Activated CD4-positive, alpha-beta T cell treated with anti-CD3 and anti-CD28 coated beads, Interleukin-2, amount 10 ng/mL, durations not matched to agents 7 days and 5 days (primary cell): ENCODE measurements around the gene BIK. TPM values are rescaled to one million over a fixed set of nuclear protein-coding genes. Genes with fewer than 3 reads are reported as not detected.
"Not testable (repeated sequence)": the region's sequence is repeated elsewhere in the genome, so short reads cannot be mapped to it uniquely, and the experiment has no call there.

ENCODE experiments used
- CTCF ChIA-PET: fragments of 350-600 bp; sonication (Branson Sonifier 250); formaldehyde crosslinking; loops from one replicate; lab custom pipeline; 2021; ENCODE audit warnings: antibody characterized with exemption; lab: Charles Lee
- POLR2A ChIA-PET: fragments of 350-600 bp; sonication (Branson Sonifier 250); formaldehyde crosslinking; loops from one replicate; lab custom pipeline; 2021; ENCODE audit warnings: antibody characterized with exemption; lab: Charles Lee
- DNase-seq: peaks from one replicate; pipeline ENCODE4 v3.0.0-alpha.2; 2020
- H3K27ac Mint-ChIP-seq: one replicate; pipeline ENCODE4 v1.8.0; 2021; ENCODE audit warnings: mild to moderate bottlenecking, moderate library complexity, mixed read lengths
- H3K27me3 Mint-ChIP-seq: one replicate; pipeline ENCODE4 v1.8.0; 2021; ENCODE audit warnings: mixed read lengths
- H3K36me3 Mint-ChIP-seq: one replicate; pipeline ENCODE4 v1.8.0; 2021; ENCODE audit warnings: low read depth, mixed read lengths
- H3K4me1 Mint-ChIP-seq: one replicate; pipeline ENCODE4 v1.8.0; 2021; ENCODE audit warnings: mixed read lengths
- H3K4me3 Mint-ChIP-seq: one replicate; pipeline ENCODE4 v1.8.0; 2021; ENCODE audit warnings: mild to moderate bottlenecking, moderate library complexity, mixed read lengths
- H3K9me3 Mint-ChIP-seq: one replicate; pipeline ENCODE4 v1.8.0; 2021; ENCODE audit warnings: mixed read lengths
- total RNA-seq, 2 experiments: library from RNA; stranded (reverse); gene quantifications; one replicate each; pipeline ENCODE4 v1.2.3, GENCODE V29; 2021

BIK gene
- total RNA-seq, 2 experiments from 2014 or later, result 1.4 to 1.9 TPM

- Mint-ChIP-seq H3K4me3 (no peak overlapping the region), H3K9me3 (no peaks in the 10 kb centered on the region), H3K27me3 (no peaks in the 10 kb centered on the region), H3K27ac (no peak overlapping the region), H3K36me3 (peaks cover 7% of the 10 kb centered on the region), H3K4me1 (peaks cover 6% of the 10 kb centered on the region)
- no peak for DNase-seq
- ChIA-PET POLR2A (no interaction called here), CTCF (interaction anchor here (0.7 to 1.0 kb wide), 2 partner anchors 76 to 224 kb away, joined by 3 to 4 read pairs; no protein-coding TSS in a partner anchor)
These were observed 19.2 kb downstream of the BIK start for GRCh38 chr22:43129426-43130425.

- DNase-seq, result no peak
- Mint-ChIP-seq H3K27ac (no peak overlapping the region), H3K4me1 (peaks cover 6% of the 10 kb centered on the region), H3K4me3 (no peak overlapping the region), H3K36me3 (peaks cover 7% of the 10 kb centered on the region), H3K27me3 (no peaks in the 10 kb centered on the region), H3K9me3 (no peaks in the 10 kb centered on the region)
- ChIA-PET CTCF (no interaction called here), POLR2A (no interaction called here)
These were observed 21.4 kb downstream of the BIK start for GRCh38 chr22:43131773-43132501.

- Mint-ChIP-seq H3K27ac (no peak overlapping the region), H3K4me3 (no peak overlapping the region), H3K36me3 (peaks cover 7% of the 10 kb centered on the region), H3K9me3 (no peaks in the 10 kb centered on the region), H3K27me3 (no peaks in the 10 kb centered on the region), H3K4me1 (peaks cover 3% of the 10 kb centered on the region)
- ChIA-PET POLR2A (no interaction called here), CTCF (interaction anchor here (0.8 to 1.1 kb wide), 2 partner anchors 11 to 12 kb away, joined by 3 to 4 read pairs; no protein-coding TSS in a partner anchor)
- no peak for DNase-seq
These were observed 22.9 kb downstream of the BIK start for GRCh38 chr22:43133401-43133800.

GRCh38 chr22:43134553-43134952 lies 24.0 kb downstream of the BIK start:
- H3K9me3 Mint-ChIP-seq, result no peaks in the 10 kb centered on the region
- POLR2A ChIA-PET, result no interaction called here

GRCh38 chr22:43135565-43135964 lies 25.0 kb downstream of the BIK start:
- Mint-ChIP-seq H3K27ac (no peak overlapping the region), H3K9me3 (no peaks in the 10 kb centered on the region), H3K4me3 (no peak overlapping the region), H3K4me1 (peaks cover 4% of the 10 kb centered on the region), H3K36me3 (peaks cover 14% of the 10 kb centered on the region), H3K27me3 (no peaks in the 10 kb centered on the region)
- no peak for DNase-seq
- ChIA-PET CTCF (interaction anchor here (1.4 to 1.7 kb wide), 2 partner anchors 14 to 52 kb away, joined by 3 to 4 read pairs; no protein-coding TSS in a partner anchor), POLR2A (no interaction called here)

More at GRCh38 chr22:43134553-43134952, 24.0 kb downstream of the BIK start:
- CTCF ChIA-PET, result interaction anchor here (1.7 kb wide), 1 partner anchor 53 kb away, joined by 4 read pairs; no protein-coding TSS in a partner anchor
- no peaks in the 10 kb centered on the region for H3K4me1 Mint-ChIP-seq
- no peaks in the 10 kb centered on the region for H3K27me3 Mint-ChIP-seq
- DNase-seq, result no peak
- H3K36me3 Mint-ChIP-seq, result peaks cover 7% of the 10 kb centered on the region
- H3K4me3 Mint-ChIP-seq, result no peak overlapping the region
- H3K27ac Mint-ChIP-seq, result no peak overlapping the region

- Mint-ChIP-seq H3K27ac (no peak overlapping the region), H3K4me1 (peaks cover 10% of the 10 kb centered on the region), H3K36me3 (peaks cover 15% of the 10 kb centered on the region), H3K4me3 (no peak overlapping the region), H3K9me3 (no peaks in the 10 kb centered on the region), H3K27me3 (no peaks in the 10 kb centered on the region)
- CTCF ChIA-PET, result interaction anchor here (0.6 to 1.4 kb wide), 4 partner anchors 13 to 1338 kb away, joined by 3 read pairs; no protein-coding TSS in a partner anchor
- POLR2A ChIA-PET, result no interaction called here
- peak; percentile 27 for DNase-seq
These were observed 25.7 kb downstream of the BIK start for GRCh38 chr22:43136255-43136654.

GRCh38 chr22:43136801-43137200 lies 26.3 kb downstream of the BIK start:
- H3K9me3 Mint-ChIP-seq, result no peaks in the 10 kb centered on the region
- DNase-seq, result no peak
- POLR2A ChIA-PET, result no interaction called here
- H3K4me1 Mint-ChIP-seq, result peaks cover 15% of the 10 kb centered on the region
- H3K27me3 Mint-ChIP-seq, result no peaks in the 10 kb centered on the region
- H3K27ac Mint-ChIP-seq, result no peak overlapping the region
- peaks cover 14% of the 10 kb centered on the region for H3K36me3 Mint-ChIP-seq
- H3K4me3 Mint-ChIP-seq, result no peak overlapping the region
- CTCF ChIA-PET, result interaction anchor here (0.6 to 1.4 kb wide), 5 partner anchors 10 to 1339 kb away, joined by 3 read pairs; no protein-coding TSS in a partner anchor

- Mint-ChIP-seq H3K4me3 (peak within 1 kb of the TSS; percentile 85), H3K9me3 (no peaks in the 10 kb centered on the region), H3K27ac (peak within 1 kb of the TSS; percentile 94), H3K27me3 (no peaks in the 10 kb centered on the region), H3K36me3 (peaks cover 10% of the 10 kb centered on the region), H3K4me1 (peaks cover 46% of the 10 kb centered on the region)
- POLR2A ChIA-PET, result no interaction called here
- peak; percentile 84 for DNase-seq
- CTCF ChIA-PET, result interaction anchor here (0.6 kb wide), 1 partner anchor 292 kb away, joined by 4 read pairs; no protein-coding TSS in a partner anchor
These were observed 32.5 kb downstream of the BIK start, which contains the start of gene MCAT for GRCh38 chr22:43142880-43143562. Gene MCAT (minus strand): TSS chr22:43143398. CDS start chr22:43143348, 50 bp downstream.

- ChIA-PET CTCF (no interaction called here), POLR2A (no interaction called here)
- H3K27ac Mint-ChIP-seq, result no peak overlapping the region
- no peaks in the 10 kb centered on the region for H3K27me3 Mint-ChIP-seq
- peaks cover 54% of the 10 kb centered on the region for H3K4me1 Mint-ChIP-seq
- H3K9me3 Mint-ChIP-seq, result no peaks in the 10 kb centered on the region
- peaks cover 9% of the 10 kb centered on the region for H3K36me3 Mint-ChIP-seq
- no peak for DNase-seq
- H3K4me3 Mint-ChIP-seq, result no peak overlapping the region
These were observed 34.4 kb downstream of the BIK start for GRCh38 chr22:43144949-43145348.

- H3K4me3 Mint-ChIP-seq, POLR2A ChIA-PET, DNase-seq, H3K27ac Mint-ChIP-seq, H3K9me3 Mint-ChIP-seq, H3K36me3 Mint-ChIP-seq, H3K27me3 Mint-ChIP-seq: not testable (repeated sequence)
- CTCF ChIA-PET, result interaction anchor here (0.6 to 2.4 kb wide), 2 partner anchors 42 to 288 kb away, joined by 4 to 8 read pairs; partner anchors contain the start of genes ARFGAP3 and TTLL12
- peaks cover 54% of the 10 kb centered on the region for H3K4me1 Mint-ChIP-seq
These were observed 34.8 kb downstream of the BIK start for GRCh38 chr22:43145371-43145770.

GRCh38 chr22:43146332-43146731 lies 35.8 kb downstream of the BIK start:
- POLR2A ChIA-PET, result not testable (repeated sequence)
- H3K4me1 Mint-ChIP-seq, result peaks cover 51% of the 10 kb centered on the region

GRCh38 chr22:43147821-43148220 lies 37.3 kb downstream of the BIK start:
- POLR2A ChIA-PET, result no interaction called here
- Mint-ChIP-seq H3K4me3 (peak overlapping the region; percentile 67), H3K36me3 (peaks cover 2% of the 10 kb centered on the region), H3K9me3 (no peaks in the 10 kb centered on the region), H3K27me3 (no peaks in the 10 kb centered on the region), H3K4me1 (peaks cover 47% of the 10 kb centered on the region), H3K27ac (peak overlapping the region; percentile 84)
- DNase-seq, result no peak
- CTCF ChIA-PET, result interaction anchor here (1.0 kb wide), 1 partner anchor 57 kb away, joined by 3 read pairs; no protein-coding TSS in a partner anchor

More at GRCh38 chr22:43146332-43146731, 35.8 kb downstream of the BIK start:
- H3K27ac Mint-ChIP-seq, H3K4me3 Mint-ChIP-seq, DNase-seq, H3K9me3 Mint-ChIP-seq, H3K36me3 Mint-ChIP-seq, H3K27me3 Mint-ChIP-seq: not testable (repeated sequence)
- CTCF ChIA-PET, result interaction anchor here (2.4 kb wide), 1 partner anchor 41 kb away, joined by 8 read pairs; the partner anchor contains the start of gene TTLL12
